ENCODE measurements around the gene NAV1. TPM values are rescaled to one million over a fixed set of nuclear protein-coding genes. Genes with fewer than 3 reads are reported as not detected.

Gene NAV1
- total RNA-seq, 1 donor from 2014 or later: 26.4 TPM

GRCh38 chr1:201503397-201504176 is 35.3 kb upstream of the NAV1 start:
- ATAC-seq: peak; percentile 31

- no peak for ATAC-seq
These were observed 34.7 kb upstream of the NAV1 start for GRCh38 chr1:201504179-201504631.

- ATAC-seq: no peak
These were observed 34.0 kb upstream of the NAV1 start for GRCh38 chr1:201504799-201505502.

- ATAC-seq: peak; percentile 59
These were observed 33.4 kb upstream of the NAV1 start for GRCh38 chr1:201505503-201505890.

- ATAC-seq: no peak
These were observed 32.8 kb upstream of the NAV1 start for GRCh38 chr1:201506092-201506491.

- ATAC-seq: peak; percentile 93
These were observed 32.2 kb upstream of the NAV1 start, which contains the start of gene CSRP1 for GRCh38 chr1:201506557-201507359. Gene CSRP1 (minus strand): TSS chr1:201507123. CDS start chr1:201496303, 10,820 bp downstream.

- peak; percentile 3 for ATAC-seq
These were observed 31.6 kb upstream of the NAV1 start for GRCh38 chr1:201507360-201507675.

GRCh38 chr1:201508809-201509208 is 30.1 kb upstream of the NAV1 start:
- ATAC-seq: no peak

GRCh38 chr1:201509601-201510374 is 29.1 kb upstream of the NAV1 start:
- ATAC-seq: no peak

GRCh38 chr1:201510734-201511133 is 28.2 kb upstream of the NAV1 start:
- no peak for ATAC-seq

GRCh38 chr1:201511396-201511940 is 27.5 kb upstream of the NAV1 start:
- no peak for ATAC-seq

GRCh38 chr1:201511941-201512539 is 26.9 kb upstream of the NAV1 start:
- ATAC-seq: no peak

GRCh38 chr1:201513498-201514243 is 25.3 kb upstream of the NAV1 start:
- no peak for ATAC-seq

GRCh38 chr1:201514466-201514865 is 24.5 kb upstream of the NAV1 start:
- no peak for ATAC-seq

GRCh38 chr1:201515062-201515750 is 23.7 kb upstream of the NAV1 start:
- ATAC-seq: no peak

- ATAC-seq: no peak
These were observed 23.0 kb upstream of the NAV1 start for GRCh38 chr1:201515895-201516294.

GRCh38 chr1:201516511-201517127 is 22.3 kb upstream of the NAV1 start:
- ATAC-seq: no peak

- ATAC-seq: peak; percentile 74
These were observed 21.3 kb upstream of the NAV1 start for GRCh38 chr1:201517631-201518030.

GRCh38 chr1:201518071-201518470 is 20.9 kb upstream of the NAV1 start:
- ATAC-seq: peak; percentile 57
